ENCODE data around the gene BUB1B. TPM values are rescaled to one million over a fixed set of nuclear protein-coding genes. Genes with fewer than 3 reads are reported as not detected.
"Not testable (repeated sequence)": the region's sequence is repeated elsewhere in the genome, so short reads cannot be mapped to it uniquely, and the experiment has no call there.

BUB1B gene, protein sequence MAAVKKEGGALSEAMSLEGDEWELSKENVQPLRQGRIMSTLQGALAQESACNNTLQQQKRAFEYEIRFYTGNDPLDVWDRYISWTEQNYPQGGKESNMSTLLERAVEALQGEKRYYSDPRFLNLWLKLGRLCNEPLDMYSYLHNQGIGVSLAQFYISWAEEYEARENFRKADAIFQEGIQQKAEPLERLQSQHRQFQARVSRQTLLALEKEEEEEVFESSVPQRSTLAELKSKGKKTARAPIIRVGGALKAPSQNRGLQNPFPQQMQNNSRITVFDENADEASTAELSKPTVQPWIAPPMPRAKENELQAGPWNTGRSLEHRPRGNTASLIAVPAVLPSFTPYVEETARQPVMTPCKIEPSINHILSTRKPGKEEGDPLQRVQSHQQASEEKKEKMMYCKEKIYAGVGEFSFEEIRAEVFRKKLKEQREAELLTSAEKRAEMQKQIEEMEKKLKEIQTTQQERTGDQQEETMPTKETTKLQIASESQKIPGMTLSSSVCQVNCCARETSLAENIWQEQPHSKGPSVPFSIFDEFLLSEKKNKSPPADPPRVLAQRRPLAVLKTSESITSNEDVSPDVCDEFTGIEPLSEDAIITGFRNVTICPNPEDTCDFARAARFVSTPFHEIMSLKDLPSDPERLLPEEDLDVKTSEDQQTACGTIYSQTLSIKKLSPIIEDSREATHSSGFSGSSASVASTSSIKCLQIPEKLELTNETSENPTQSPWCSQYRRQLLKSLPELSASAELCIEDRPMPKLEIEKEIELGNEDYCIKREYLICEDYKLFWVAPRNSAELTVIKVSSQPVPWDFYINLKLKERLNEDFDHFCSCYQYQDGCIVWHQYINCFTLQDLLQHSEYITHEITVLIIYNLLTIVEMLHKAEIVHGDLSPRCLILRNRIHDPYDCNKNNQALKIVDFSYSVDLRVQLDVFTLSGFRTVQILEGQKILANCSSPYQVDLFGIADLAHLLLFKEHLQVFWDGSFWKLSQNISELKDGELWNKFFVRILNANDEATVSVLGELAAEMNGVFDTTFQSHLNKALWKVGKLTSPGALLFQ
- under 1 TPM in 2 of 3 donors, not detected in 1; 0.15 to 0.17 TPM for polyA plus RNA-seq

DNA sequence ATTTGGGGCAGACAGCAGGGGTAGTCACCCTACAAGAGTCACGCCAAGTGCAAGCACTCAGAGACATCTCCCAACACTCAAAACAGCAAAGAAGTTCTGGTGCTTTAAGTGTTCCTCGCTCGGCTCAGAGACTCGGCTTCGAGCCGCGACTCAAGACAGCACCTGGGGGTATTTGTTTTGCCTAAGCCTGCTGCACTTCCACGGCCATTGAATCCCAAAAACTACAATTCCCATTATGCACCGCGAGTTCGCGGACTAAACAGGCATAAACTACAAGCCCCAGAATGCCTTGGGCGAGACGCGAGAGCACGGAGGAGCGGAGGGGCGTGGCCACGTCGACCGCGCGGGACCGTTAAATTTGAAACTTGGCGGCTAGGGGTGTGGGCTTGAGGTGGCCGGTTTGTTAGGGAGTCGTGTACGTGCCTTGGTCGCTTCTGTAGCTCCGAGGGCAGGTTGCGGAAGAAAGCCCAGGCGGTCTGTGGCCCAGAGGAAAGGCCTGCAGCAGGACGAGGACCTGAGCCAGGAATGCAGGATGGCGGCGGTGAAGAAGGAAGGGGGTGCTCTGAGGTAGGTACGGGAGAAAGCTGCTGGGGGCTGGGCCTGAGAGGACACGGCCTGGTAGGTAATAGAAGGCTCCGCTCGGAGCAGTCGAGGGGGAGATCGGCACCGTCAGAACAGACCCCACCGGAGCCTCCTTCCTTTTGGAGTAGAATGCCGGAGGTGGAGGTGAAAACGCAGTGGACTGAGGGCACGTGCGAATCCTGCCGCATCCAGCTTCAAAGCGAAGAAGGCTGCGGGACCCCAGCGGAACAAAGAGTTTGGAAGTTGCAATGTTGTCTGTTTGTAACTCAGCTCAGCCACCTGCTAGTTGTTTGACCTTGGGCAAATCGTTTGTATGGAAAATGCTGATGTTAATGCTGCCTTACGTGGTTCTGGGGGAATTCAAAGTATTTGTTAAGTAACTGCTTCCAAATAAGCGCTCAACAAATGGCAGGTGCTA lies at the start of gene BUB1B:
TSS of gene BUB1B (plus strand) at position 381 of the 1,000 bp plus-strand sequence. CDS start at position 533, 152 bp downstream.
- WGBS, 3 donors = 2% methylated on average over 54 of the region's 54 CpGs
- no peak within 1 kb of the TSS for H3K27ac ChIP-seq (ENCODE audit: low read depth, low read length)

DNA sequence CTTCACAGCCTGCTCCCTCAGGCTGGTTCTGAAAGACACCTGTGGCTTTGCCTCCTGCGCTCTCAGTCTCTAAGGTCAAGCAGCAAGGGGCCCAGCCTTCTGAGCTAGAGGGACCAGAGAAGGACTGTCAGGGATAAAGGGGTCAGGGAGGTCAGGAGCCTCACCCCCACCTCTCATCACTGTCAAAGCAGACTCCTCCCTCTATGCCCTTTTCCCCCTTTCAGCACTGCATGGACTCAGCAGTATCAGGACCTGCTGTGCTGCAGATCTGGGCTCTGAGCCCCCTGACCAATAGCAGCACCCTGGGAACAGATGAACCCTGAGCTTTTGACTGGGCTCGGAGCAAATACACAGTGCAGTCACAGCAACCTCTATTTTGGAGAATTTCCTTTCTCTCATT lies 49.0 kb upstream of the BUB1B start:
- WGBS, 3 donors = 83 to 92% (median 89%) methylated on average over 2 of the region's 2 CpGs

DNA sequence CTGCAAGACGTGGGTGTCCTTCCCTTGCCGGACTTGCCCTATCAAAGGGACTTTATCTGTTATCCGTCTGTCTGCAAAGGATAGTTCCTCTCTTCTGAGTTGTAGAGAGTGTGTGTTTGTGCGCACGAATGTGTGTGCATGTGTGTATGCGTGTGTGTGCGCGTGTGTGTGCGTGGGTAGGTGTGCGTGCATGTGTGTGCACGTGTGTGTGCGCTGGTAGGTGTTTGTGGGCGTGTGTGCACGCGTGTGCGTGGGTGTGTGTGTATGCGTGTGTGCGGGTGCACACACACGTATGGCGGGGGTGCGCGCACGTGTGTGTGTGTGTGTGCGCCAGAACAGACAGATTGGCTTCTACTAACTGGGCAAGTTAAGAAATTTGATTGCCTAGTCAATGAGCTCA lies 48.1 kb upstream of the BUB1B start:
- WGBS, 3 donors = 84 to 89% (median 84%) methylated on average over 24 of the region's 24 CpGs
- no peak overlapping the region for H3K27ac ChIP-seq (ENCODE audit: low read depth, low read length)

More for the DNA sequence above, 49.0 kb upstream of the BUB1B start:
- H3K27ac ChIP-seq (ENCODE audit: low read depth, low read length) = no peak overlapping the region

DNA sequence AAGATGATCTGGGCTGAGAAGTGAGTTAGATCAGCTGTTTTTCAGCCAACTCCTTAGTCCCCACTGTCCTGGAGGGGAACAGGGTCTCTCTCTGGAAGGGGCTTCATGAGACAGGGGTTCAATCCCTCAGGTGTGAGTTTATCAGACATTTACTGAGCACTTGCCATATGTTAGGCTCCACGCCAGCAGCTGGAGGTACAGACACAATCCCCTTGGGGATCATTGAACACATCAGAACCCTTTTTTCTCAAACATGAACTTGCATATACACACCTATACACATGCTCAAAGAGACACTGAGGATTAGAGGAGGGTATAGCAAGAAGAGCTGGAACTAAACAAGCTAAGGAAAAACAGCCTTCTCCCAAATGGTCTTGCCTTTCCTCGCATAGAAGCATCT lies 46.7 kb upstream of the BUB1B start:
- 91 to 98% (median 95%) methylated on average over 2 of the region's 2 CpGs for WGBS, 3 donors
- no peak overlapping the region for H3K27ac ChIP-seq (ENCODE audit: low read depth, low read length)

DNA sequence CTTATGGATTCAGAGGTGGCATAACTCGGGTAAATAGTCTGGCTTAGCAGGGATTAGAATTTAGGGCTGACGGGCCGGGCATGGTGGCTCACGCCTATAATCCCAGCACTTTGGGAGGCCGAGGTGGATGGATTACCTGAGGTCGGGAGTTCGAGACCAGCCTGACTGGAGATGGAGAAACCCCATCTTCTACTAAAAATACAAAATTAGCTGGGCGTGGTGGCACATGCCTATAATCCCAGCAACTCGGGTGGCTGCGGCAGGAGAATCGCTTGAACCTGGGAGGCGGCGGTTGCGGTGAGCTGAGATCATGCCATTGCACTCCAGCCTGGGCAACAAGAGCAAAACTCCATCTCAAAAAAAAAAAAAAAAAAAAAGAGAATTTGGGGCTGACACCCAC lies 45.8 kb upstream of the BUB1B start:
- 93 to 95% (median 95%) methylated on average over 14 of the region's 14 CpGs for WGBS, 3 donors
- not testable (repeated sequence) for H3K27ac ChIP-seq (ENCODE audit: low read depth, low read length)

DNA sequence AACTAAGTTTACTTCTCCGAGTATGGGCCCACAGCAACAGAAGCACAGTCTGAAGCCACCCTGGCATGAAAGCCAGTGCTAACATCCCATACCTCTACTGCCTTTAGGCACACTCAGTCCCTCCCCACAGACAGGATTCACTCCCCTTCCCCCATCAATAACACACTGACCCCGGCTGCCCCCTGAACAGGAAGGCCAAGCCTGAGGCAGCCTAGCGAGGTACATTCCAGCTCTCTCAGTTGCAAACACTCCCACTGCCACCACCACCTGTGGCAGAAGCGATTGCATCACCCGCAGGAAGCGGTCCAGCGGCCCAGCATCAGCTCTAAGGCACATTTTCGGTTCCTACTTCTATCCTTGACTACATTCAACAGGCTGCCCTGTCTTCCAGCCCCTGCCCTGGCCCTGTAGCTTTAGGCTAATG lies 45.2 kb upstream of the BUB1B start:
- 21 to 46% (median 33%) methylated on average over 8 of the region's 8 CpGs for WGBS, 3 donors
- H3K27ac ChIP-seq (ENCODE audit: low read depth, low read length) = no peak overlapping the region

DNA sequence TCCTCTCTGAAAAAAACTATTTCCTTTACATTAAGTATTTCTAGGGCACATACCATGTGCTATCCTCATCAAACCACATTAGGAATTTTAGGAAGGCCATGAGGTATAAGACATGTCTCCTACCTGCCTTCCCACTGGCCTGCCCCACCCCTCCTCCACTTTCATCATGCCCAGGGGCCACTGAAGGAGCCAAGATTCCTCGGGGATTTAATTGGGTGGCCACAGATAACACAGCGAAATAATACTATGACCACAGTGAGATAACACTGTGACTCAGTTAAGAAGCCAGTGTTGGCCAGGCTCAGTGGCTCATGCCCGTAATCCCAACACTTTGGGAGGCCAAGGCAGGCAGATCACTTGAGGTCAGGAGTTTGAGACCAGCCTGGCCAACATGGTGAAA lies 42.4 kb upstream of the BUB1B start:
- no peak overlapping the region for H3K27ac ChIP-seq (ENCODE audit: low read depth, low read length)
- 73 to 79% (median 77%) methylated on average over 3 of the region's 3 CpGs for WGBS, 3 donors

DNA sequence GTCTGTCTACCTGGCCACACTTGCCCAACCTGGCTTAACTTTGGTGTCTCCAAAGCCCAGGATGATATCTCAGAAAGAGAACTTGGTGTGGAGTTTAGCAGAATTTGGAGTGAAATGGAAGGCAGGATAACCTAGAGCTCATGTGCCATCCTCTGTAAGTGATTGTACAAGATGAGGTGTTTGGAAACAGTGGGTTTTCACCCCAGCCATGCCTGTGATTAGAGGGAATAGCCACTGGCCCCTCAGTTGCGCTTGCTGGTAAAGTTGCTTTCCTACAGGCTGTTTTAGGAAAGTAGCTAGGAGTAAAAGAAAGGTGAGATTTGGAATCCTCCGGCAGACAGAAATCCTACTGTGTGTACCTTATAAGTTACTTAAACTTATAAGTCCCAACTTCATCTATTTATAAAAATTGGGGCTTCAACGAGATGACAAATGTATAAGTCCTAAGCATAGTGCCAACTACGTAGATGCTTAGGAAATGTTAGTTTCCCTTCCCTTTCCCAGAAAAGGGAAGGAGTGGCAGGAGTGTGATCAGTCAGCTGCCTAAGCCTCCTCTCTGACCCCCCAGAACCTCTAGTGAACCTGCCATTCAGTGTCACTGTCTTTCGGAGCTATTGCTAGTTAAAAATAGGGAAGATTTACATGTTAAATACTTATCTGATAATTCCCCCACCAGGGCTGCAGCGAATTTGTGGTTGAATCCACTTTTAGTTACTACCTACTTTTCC lies 38.8 kb upstream of the BUB1B start:
- no peak overlapping the region for H3K27ac ChIP-seq (ENCODE audit: low read depth, low read length)
- 62 to 82% (median 67%) methylated on average over 6 of the region's 6 CpGs for WGBS, 3 donors

DNA sequence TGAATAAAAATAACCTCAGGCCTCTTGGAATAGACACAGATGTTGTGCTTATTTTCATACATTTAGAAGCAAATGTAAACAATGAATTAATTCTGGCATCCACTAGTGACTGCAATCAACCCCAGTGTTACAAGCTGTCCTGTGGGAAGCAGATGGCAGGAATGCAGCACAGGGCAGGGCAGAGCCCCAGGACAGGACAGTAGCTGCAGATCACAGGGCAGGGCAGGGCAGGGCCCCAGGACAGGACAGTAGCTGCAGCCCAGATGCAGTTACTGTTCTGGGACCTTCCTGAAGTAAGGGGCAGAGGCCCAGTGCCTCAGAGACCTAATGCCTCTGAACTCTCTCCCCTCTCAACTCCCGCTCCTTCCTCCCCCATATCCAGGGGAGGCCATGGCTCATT lies 37.9 kb upstream of the BUB1B start:
- 100% methylated on average over 1 of the region's 1 CpG for WGBS, 3 donors

DNA sequence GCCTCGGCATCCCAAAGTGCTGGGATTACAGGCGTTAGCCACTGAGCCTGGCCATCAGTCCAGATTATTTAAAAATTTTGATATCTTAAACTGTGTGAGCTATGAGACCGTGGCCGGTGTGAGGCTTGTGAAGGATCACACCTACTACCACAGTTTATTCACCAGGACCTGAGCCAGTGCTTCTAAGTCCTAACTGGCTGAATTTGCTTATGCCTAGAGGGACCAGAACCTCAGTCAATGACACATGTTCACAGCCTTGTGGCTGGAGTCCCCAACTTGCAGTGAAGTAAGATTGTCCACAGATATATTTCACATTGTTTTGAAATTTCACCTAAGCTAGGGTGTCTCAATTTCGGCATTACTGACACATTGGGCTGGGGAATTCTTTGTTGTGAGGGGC lies 37.0 kb upstream of the BUB1B start:
- WGBS, 3 donors = 86 to 97% (median 90%) methylated on average over 5 of the region's 5 CpGs
- H3K27ac ChIP-seq (ENCODE audit: low read depth, low read length) = not testable (repeated sequence)

More for the DNA sequence above, 37.9 kb upstream of the BUB1B start:
- not testable (repeated sequence) for H3K27ac ChIP-seq (ENCODE audit: low read depth, low read length)

DNA sequence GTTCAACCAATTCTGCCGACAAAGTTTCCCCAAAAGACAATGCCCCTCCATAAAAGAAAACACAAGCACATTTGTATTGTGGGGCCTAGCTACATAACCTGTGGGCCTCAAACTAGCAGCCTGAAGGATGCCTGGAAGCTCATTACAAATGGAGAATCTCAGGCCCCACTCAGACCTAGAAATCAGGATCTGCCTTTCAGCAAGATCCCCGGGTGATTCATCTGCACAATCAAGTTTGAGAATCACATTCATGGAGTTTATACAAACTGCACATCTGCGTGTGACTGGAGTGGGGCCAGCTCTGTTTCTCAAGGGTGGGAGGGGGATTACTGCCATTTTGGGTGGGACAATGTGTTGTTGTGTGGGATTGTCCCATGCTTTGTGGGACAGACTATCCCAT lies 36.5 kb upstream of the BUB1B start:
- WGBS, 3 donors = 79 to 86% (median 83%) methylated on average over 3 of the region's 3 CpGs
- not testable (repeated sequence) for H3K27ac ChIP-seq (ENCODE audit: low read depth, low read length)

DNA sequence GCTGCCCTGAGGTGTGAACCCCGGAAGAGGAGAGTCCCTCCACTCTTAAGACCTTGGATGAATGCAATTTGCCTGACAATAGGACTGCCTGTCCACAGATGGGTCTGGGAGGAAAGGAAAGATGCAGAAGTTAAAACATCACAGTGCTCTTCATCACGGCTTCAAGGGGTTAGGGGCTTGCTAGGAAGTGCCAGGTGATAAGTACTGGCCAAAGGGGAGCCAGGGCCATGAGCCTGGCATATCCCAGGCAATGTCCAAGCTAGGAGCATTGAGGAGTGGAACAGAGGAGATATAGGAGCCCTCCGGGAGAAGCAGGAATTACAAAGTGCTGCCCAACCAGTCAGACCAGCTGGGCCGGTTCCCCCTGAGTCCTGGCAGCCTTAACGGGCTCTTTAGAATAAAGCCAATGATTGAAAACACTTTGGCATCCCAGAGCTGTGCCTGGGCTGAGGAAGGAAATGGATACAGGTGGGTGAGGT lies 36.0 kb upstream of the BUB1B start:
- H3K27ac ChIP-seq (ENCODE audit: low read depth, low read length) = not testable (repeated sequence)
- WGBS, 3 donors = 43 to 77% (median 77%) methylated on average over 4 of the region's 5 CpGs

DNA sequence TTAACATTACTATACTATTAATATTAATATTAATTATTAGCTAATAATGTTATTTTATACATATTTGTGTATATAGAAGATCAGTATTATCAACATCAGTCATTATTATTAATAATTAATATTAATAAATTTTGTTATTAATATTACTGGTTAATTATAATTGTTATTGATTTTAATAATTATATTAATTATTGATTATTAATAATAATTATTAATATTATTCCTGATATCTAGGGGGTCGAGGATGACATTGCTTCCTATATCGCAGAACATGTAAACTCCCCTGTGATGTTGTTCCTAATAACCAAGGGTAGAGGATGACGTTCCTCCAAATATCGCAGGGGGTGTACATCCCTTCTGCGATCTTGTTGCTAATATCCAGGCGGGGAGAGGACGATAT lies 34.9 kb upstream of the BUB1B start:
- H3K27ac ChIP-seq (ENCODE audit: low read depth, low read length) = no peak overlapping the region
- WGBS, 3 donors = 91 to 94% (median 93%) methylated on average over 7 of the region's 7 CpGs

DNA sequence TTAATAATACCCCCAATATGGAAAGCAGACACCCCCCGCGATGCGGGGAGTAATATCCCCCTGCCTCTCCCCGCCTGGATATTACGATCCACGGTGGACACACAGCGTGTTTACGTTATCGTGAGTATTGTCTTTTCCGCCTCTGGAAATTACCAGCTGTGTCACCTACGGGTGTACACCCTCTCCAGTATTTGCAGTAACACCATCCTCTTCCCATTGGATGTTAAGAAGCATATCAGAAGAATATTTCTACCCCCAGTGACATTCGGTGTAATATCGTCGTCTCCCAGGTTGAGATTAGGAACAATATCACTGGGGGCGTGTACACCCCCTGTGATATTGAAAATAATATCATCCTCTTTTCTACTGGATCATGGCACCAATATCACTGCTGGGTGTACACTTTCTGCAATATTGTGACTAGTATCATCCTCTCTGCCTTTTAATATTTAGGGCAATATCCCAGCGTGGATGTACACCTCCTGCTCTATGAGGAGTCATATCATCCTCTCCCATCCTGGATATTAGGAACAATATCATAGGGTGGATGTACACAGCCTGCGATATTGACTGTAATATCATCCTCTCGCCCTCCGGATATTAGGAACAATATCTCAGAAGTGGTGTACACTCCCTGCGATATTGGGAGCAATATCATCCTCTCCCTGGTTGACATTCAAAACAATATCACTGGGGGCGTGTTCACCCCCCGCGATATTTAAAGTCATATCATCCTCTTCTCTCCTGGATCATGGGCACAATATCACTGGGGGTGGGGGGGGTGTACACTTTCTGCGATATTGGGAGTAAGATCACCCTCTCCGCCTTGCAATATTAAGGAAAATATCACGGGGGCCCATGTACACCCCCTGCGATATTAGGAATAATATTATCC lies 31.9 kb upstream of the BUB1B start:
- H3K27ac ChIP-seq (ENCODE audit: low read depth, low read length) = no peak overlapping the region
- 73 to 81% (median 79%) methylated on average over 27 of the region's 27 CpGs for WGBS, 3 donors

DNA sequence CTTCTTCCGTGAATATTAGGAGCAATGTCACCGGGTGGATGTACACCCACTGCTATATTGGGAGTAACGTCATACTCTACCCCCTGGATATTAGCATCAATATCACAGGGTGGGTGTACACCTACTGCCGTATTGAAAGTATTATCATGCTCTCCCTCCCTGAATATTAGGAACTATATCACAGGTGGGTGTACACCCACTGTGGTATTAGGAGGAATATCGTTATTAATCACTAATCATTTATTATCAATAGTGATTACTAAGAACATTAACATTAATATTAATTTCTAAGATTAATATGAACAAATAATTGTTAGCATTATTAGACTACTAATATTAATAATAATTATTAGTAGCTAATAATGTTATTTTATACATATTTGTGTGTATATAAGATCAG lies 30.8 kb upstream of the BUB1B start:
- 73 to 86% (median 84%) methylated on average over 5 of the region's 5 CpGs for WGBS, 3 donors
- H3K27ac ChIP-seq (ENCODE audit: low read depth, low read length) = no peak overlapping the region

DNA sequence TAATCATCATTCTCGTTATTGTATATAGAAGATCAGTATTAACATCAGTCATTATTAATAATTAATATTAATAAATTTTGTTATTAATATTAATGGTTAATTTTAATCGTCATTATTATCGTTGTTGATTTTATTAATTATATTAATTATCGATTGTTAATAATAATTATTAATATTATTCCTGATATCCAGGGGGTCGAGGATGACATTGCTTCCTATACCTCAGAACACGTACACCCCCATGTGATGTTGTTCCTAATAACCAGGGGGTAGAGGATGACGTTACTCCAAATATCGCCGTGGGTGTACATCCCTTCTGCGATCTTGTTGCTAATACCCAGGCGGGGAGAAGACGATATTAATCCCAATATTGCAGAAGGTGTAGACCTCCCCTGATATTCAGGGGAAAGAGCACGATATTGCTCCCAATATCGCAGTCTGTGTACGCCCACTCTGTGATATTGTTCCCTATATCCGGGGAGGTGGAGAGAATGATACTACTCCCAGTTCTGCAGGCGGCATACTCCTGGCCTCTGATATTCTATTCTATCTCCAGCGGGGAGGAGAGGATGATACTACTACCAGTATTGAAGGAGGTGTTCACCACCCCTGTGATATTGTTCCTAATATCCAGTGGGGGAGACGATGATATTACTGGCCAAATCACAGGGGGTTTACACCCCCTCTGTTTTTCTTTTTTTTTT lies 29.9 kb upstream of the BUB1B start:
- H3K27ac ChIP-seq (ENCODE audit: low read depth, low read length) = no peak overlapping the region
- WGBS, 3 donors = 80 to 89% (median 86%) methylated on average over 19 of the region's 19 CpGs

Measured in adipose tissue (tissue), 3 donors.